Measurements from ENCODE around the gene RIPK3. TPM values are rescaled to one million over a fixed set of nuclear protein-coding genes. Genes with fewer than 3 reads are reported as not detected.

The RIPK3 gene
- total and polyA plus RNA-seq, 2 of the 8 experiments (the other 6 are each of a cell fraction or from before 2014, with no cell fraction given): 0.24 to 0.39 TPM

GRCh38 chr14:24291446-24292117, 48.2 kb downstream of the RIPK3 start (continued):
- no peak for TF ChIP-seq HDAC6 (IDR thresholded peaks at IDR 0.05; ENCODE audit: low read depth, low read length)
- TF ChIP-seq HDAC2 (IDR thresholded peaks at IDR 0.05; ENCODE audit: borderline replicate concordance in 1 of 2, low read depth in 2 of 2, low read length in 2 of 2): no peak
- no peak for TF ChIP-seq EZH2 (IDR thresholded peaks at IDR 0.05; ENCODE audit: low read depth, low read length, severe bottlenecking)
- TF ChIP-seq, protein P1, sequence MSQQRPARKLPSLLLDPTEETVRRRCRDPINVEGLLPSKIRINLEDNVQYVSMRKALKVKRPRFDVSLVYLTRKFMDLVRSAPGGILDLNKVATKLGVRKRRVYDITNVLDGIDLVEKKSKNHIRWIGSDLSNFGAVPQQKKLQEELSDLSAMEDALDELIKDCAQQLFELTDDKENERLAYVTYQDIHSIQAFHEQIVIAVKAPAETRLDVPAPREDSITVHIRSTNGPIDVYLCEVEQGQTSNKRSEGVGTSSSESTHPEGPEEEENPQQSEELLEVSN (IDR thresholded peaks at IDR 0.05): no peak
- TF ChIP-seq, protein P2, sequence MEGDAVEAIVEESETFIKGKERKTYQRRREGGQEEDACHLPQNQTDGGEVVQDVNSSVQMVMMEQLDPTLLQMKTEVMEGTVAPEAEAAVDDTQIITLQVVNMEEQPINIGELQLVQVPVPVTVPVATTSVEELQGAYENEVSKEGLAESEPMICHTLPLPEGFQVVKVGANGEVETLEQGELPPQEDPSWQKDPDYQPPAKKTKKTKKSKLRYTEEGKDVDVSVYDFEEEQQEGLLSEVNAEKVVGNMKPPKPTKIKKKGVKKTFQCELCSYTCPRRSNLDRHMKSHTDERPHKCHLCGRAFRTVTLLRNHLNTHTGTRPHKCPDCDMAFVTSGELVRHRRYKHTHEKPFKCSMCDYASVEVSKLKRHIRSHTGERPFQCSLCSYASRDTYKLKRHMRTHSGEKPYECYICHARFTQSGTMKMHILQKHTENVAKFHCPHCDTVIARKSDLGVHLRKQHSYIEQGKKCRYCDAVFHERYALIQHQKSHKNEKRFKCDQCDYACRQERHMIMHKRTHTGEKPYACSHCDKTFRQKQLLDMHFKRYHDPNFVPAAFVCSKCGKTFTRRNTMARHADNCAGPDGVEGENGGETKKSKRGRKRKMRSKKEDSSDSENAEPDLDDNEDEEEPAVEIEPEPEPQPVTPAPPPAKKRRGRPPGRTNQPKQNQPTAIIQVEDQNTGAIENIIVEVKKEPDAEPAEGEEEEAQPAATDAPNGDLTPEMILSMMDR (IDR thresholded peaks at IDR 0.05; ENCODE audit: control extremely low read depth in 1 of 3, insufficient read depth in 1 of 3, low read depth in 1 of 3, low read length in 3 of 3): no peak
- TF ChIP-seq CHD1 (IDR thresholded peaks at IDR 0.05; ENCODE audit: low read depth, low read length): no peak
